Choroid plexus epithelial cell (primary cell): ENCODE data around the gene RPS26.

Source experiments
- DNase-seq: peaks from one replicate; pipeline ENCODE4 v3.0.0-alpha.2; 2010; ENCODE audit warnings: low read depth
- H3K4me3 ChIP-seq: 2 replicates; pipeline ENCODE4 v1.5.1; 2011; ENCODE audit warnings: low read depth, mild to moderate bottlenecking, control low read depth, low read length, moderate library complexity
- CTCF ChIP-seq: conservative IDR thresholded peaks from 2 replicates; pipeline ENCODE4 v1.5.1; 2011; ENCODE audit warnings: low read depth, mild to moderate bottlenecking, control low read depth, inconsistent platforms, low read length, moderate library complexity

The RPS26 gene

GRCh38 chr12:56014205-56014604 lies 27.5 kb upstream of the RPS26 start:
- DNase-seq = peak; percentile 15
- H3K4me3 ChIP-seq = no peak overlapping the region

GRCh38 chr12:56017181-56017580 lies 24.5 kb upstream of the RPS26 start:
- no peak for DNase-seq
- no peak for TF ChIP-seq CTCF
- H3K4me3 ChIP-seq = no peak overlapping the region

More at GRCh38 chr12:56014205-56014604, 27.5 kb upstream of the RPS26 start:
- TF ChIP-seq CTCF = no peak

- TF ChIP-seq CTCF = no peak
- DNase-seq = no peak
- H3K4me3 ChIP-seq = no peak overlapping the region
Measured at GRCh38 chr12:56018356-56018755, 23.4 kb upstream of the RPS26 start.

- TF ChIP-seq CTCF = no peak
- peak; percentile 71 for DNase-seq
- peak within 1 kb of the TSS; percentile 47 for H3K4me3 ChIP-seq
Measured at GRCh38 chr12:56020423-56021184, 21.1 kb upstream of the RPS26 start, which contains the start of gene IKZF4. IKZF4 (plus strand) TSS chr12:56021043; CDS start chr12:56021494, 451 bp downstream.

GRCh38 chr12:56021889-56022497 lies 19.7 kb upstream of the RPS26 start:
- peak overlapping the region; percentile 47 for H3K4me3 ChIP-seq

GRCh38 chr12:56028511-56029165 lies 13.1 kb upstream of the RPS26 start:
- H3K4me3 ChIP-seq = no peak overlapping the region
- DNase-seq = no peak
- TF ChIP-seq CTCF = no peak

More at GRCh38 chr12:56021889-56022497, 19.7 kb upstream of the RPS26 start:
- DNase-seq = peak; percentile 17
- peak; percentile 8 for TF ChIP-seq CTCF

- no peak overlapping the region for H3K4me3 ChIP-seq
- DNase-seq = no peak
- TF ChIP-seq CTCF = no peak
Measured at GRCh38 chr12:56029166-56029519, 12.6 kb upstream of the RPS26 start.
